ENCODE data around the gene CFAP46.

GRCh38 chr10:132876131-132876860, 66.1 kb downstream of the CFAP46 start:
- no peak for TF ChIP-seq CTCF (IDR thresholded peaks at IDR 0.05; ENCODE audit: insufficient read depth, low read depth, low read length)
- no peak for TF ChIP-seq EZH2 (IDR thresholded peaks at IDR 0.05; ENCODE audit: insufficient read depth, low read length)

All from astrocyte (in vitro differentiated cells and primary cell).